ENCODE data around the gene TFDP2.

TFDP2 gene

GRCh38 chr3:141969711-141970110 is 179.6 kb downstream of the TFDP2 start:
- TF ChIP-seq POLR2AphosphoS5 (IDR thresholded peaks at IDR 0.05; ENCODE audit: low read depth) = no peak
- TF ChIP-seq GABPA (IDR thresholded peaks at IDR 0.05; ENCODE audit: low read depth) = no peak
- TF ChIP-seq CTCF (IDR thresholded peaks at IDR 0.05; ENCODE audit: insufficient read depth, low read length) = no peak
- no peak for TF ChIP-seq SPI1 (IDR thresholded peaks at IDR 0.05; ENCODE audit: borderline replicate concordance, low read depth)
- no peak for TF ChIP-seq REST (IDR thresholded peaks at IDR 0.05; ENCODE audit: insufficient replicate concordance, low read depth)
- Histone ChIP-seq H3K27ac (replicated peaks) (no peak overlapping the region), H3K4me3 (replicated peaks; ENCODE audit: insufficient read depth, low read length) (no peak overlapping the region), H3K27me3 (ENCODE audit: insufficient read depth, poor library complexity, severe bottlenecking) (no peaks in the 10 kb centered on the region)
- no peak for DNase-seq (ENCODE audit: low read depth in 1 of 2, low spot score in 1 of 2)

- DNase-seq (ENCODE audit: low read depth in 1 of 2, low spot score in 1 of 2) = no peak
These were observed 183.9 kb downstream of the TFDP2 start for GRCh38 chr3:141965471-141965870.

GRCh38 chr3:141963301-141963700 is 186.0 kb downstream of the TFDP2 start:
- TF ChIP-seq SPI1 (IDR thresholded peaks at IDR 0.05; ENCODE audit: borderline replicate concordance, low read depth) (no peak), GABPA (IDR thresholded peaks at IDR 0.05; ENCODE audit: low read depth) (no peak), REST (IDR thresholded peaks at IDR 0.05; ENCODE audit: insufficient replicate concordance, low read depth) (no peak), CTCF (IDR thresholded peaks at IDR 0.05; ENCODE audit: insufficient read depth, low read length) (no peak), POLR2AphosphoS5 (IDR thresholded peaks at IDR 0.05; ENCODE audit: low read depth) (no peak)
- Histone ChIP-seq H3K27ac (replicated peaks) (no peak overlapping the region), H3K27me3 (ENCODE audit: insufficient read depth, poor library complexity, severe bottlenecking) (no peaks in the 10 kb centered on the region), H3K4me3 (replicated peaks; ENCODE audit: insufficient read depth, low read length) (no peak overlapping the region)
- DNase-seq (ENCODE audit: low read depth in 1 of 2, low spot score in 1 of 2) = no peak

More at GRCh38 chr3:141965471-141965870, 183.9 kb downstream of the TFDP2 start:
- no peak overlapping the region for H3K27ac ChIP-seq (replicated peaks)
- TF ChIP-seq POLR2AphosphoS5 (IDR thresholded peaks at IDR 0.05; ENCODE audit: low read depth) = no peak
- no peak overlapping the region for H3K4me3 ChIP-seq (replicated peaks; ENCODE audit: insufficient read depth, low read length)
- H3K27me3 ChIP-seq (ENCODE audit: insufficient read depth, poor library complexity, severe bottlenecking) = no peaks in the 10 kb centered on the region

- no peak for DNase-seq (ENCODE audit: low read depth in 1 of 2, low spot score in 1 of 2)
- no peaks in the 10 kb centered on the region for H3K27me3 ChIP-seq (ENCODE audit: insufficient read depth, poor library complexity, severe bottlenecking)
- H3K27ac ChIP-seq (replicated peaks) = no peak overlapping the region
- no peak overlapping the region for H3K4me3 ChIP-seq (replicated peaks; ENCODE audit: insufficient read depth, low read length)
- TF ChIP-seq POLR2AphosphoS5 (IDR thresholded peaks at IDR 0.05; ENCODE audit: low read depth) (no peak), SPI1 (IDR thresholded peaks at IDR 0.05; ENCODE audit: borderline replicate concordance, low read depth) (no peak), CTCF (IDR thresholded peaks at IDR 0.05; ENCODE audit: insufficient read depth, low read length) (no peak), GABPA (IDR thresholded peaks at IDR 0.05; ENCODE audit: low read depth) (no peak), REST (IDR thresholded peaks at IDR 0.05; ENCODE audit: insufficient replicate concordance, low read depth) (no peak)
These were observed 188.6 kb downstream of the TFDP2 start for GRCh38 chr3:141960731-141961130.
